Stimulated activated CD4-positive, alpha-beta T cell treated with anti-CD3 and anti-CD28 coated beads, Interleukin-15, amount 100 ng/mL, for 1 hour (primary cell): Measurements from ENCODE around the gene MYH15.

Experiments
- DNase-seq, 2 donors: peaks; one replicate each; pipeline ENCODE4 v3.0.0-alpha.2; 2020; ENCODE audit warnings: low read depth in 1 of 2, low spot score in 1 of 2

MYH15 gene

GRCh38 chr3:108510496-108510895, at the start of gene MYH15:
TSS of gene MYH15 (minus strand) at chr3:108510596. CDS start at chr3:108510530, 66 bp downstream.
- no peak for DNase-seq

DNA sequence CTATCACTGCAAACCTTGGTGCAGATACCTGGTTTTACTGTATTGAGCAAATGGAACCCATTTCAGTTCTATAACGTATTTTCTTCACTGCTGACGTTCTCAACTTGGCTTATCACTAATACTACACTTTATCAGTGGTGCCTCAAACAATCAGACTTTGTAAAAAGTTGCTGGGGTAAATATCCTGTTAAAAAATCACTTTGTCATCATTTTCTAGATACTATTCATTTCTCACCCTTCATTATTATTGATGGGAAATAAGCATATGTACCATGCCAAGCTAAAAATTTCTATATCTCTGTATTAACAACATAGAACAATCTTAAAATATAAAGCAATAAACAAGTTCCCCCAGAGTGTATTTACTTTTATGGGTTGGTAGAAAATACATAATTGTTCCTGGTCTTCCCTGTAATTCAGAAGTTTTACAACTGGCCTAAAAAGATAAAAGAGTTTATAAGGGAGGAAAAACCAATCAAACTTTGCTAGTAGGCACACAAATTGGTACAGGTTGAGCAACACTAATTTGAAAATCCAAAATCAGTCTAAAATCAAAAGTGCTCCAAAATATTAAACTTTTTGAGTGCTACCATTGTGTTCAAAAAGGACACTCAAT, 45.7 kb upstream of the MYH15 start:
- DNase-seq: no peak

DNA sequence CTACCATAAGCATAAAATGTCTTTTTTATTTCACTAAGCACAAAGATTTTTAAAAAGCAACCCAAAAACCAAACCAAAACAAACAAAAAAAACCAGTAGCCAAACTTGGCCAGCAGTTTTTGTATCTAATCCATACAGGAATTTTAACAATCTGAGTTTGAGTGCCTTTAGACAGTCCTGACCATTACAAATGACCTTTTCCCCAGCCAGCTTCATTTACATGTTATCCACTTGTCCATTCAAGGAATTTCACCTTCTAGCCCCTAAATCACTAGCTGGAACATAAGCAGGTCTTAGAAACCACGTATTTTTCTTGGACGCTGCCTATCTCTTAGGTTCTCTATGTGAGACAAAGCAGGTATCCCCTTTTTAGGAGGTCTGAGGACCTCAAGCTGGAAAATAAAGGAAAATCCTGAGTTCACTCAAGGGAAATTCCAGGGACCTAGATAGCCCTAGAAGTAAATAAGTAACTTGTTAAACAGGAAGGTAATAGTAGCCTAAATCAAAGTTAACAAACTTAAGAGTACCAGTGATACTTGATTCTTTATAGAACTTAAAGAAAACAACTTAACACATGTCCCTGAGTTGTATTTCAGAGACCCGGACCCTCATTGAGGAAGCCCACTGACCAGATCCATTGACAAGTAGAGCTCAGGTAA, 44.6 kb upstream of the MYH15 start:
- no peak for DNase-seq

DNA sequence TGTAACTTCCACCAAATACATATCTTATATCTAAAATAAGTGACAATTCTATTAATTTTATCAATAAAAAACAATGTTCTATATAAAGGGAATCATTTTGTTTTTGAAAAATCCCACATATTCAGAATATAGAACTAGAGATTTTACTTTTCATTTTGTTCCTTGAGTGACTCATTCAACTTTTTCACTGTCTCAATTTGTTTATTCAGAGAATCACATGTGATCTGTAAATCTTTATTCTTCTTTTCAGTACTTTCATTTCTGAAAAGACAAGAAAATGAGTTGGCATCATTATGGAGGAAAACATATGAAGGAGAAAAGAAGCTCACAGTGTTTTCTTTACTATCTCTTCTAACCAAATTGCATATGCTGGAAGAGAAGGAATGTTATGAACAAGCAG, 43.8 kb upstream of the MYH15 start:
- DNase-seq: no peak

DNA sequence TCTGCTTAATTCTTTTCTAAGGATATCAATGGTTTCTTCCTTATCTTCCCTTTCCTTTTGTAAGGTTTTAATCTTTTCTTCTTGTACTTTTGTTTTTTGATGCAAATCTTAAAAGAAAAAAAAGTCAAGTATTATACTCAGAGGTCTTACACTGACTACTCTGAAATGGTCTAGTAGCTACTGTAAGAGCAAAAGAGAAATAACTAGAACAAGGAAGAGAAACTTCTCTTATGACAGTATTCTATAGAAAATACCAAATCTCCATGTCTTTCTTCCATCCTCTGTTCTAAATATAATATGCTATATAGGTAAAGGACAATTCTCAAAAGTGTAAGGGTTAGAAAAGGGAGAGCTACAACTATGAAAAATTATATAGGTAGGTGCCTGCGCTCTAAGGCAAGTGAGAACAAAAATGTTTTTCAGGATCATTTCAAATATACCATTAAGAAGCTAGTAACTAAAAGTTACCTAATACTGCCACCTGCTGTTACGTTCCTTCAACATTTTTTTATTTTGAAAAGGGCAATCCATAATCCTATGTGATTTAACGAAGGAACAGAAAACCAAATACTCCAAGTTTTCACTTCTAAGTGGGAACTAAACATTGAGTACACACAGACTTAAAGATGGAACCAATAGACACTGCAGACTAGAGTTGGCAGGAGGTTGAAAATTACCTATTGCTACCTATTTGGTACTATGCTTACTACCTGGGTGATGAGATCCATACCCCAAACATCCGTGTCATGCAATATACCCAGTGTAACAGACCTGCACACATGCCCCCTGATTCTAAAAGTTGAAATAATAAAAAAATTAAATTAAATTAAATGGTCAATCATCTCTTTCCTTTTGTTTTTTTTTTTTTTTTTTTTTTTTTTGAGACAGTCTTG, 42.1 kb upstream of the MYH15 start:
- no peak for DNase-seq

DNA sequence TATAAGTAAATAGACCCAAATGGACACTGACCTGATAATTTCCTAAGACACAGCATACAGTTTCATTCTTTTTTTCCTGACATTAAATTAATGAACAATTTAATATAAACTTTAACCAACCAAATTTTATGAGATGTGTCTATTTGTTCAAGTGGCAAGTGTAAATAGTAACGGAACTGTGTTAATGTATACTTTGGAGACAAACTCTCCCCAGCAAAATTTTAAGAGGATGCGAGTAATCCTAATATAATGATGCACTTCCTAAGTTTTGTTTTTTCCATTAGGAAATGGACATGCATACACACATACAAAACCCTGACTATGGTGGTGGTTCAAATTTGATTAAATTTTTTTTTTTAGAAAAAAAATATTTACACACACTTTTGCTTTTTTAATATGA, 38.5 kb upstream of the MYH15 start:
- DNase-seq: no peak

- DNase-seq: no peak
Measured at GRCh38 chr3:108548304-108548703, 37.9 kb upstream of the MYH15 start.

DNA sequence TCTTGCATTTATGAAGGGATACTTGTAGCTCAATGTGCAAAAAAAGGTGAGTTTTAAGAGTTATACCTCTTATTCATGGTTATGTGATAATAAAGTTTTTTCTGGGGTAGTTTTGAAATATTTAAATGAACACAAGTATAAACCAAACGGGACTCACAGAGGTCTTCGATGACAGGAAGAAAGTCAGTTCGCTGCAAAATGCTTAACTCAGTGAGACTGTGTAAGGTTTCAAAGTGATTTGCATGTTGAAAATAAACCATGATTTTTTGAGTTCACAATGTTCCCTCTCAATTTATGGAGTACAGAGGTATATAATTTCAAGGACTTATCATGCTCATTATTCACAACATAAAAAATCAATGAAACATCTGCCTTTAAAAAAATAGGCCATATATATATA, 36.3 kb upstream of the MYH15 start:
- DNase-seq: no peak

- DNase-seq: no peak
Measured at GRCh38 chr3:108546247-108546646, 35.9 kb upstream of the MYH15 start.

- no peak for DNase-seq
Measured at GRCh38 chr3:108538083-108538482, 27.7 kb upstream of the MYH15 start.

DNA sequence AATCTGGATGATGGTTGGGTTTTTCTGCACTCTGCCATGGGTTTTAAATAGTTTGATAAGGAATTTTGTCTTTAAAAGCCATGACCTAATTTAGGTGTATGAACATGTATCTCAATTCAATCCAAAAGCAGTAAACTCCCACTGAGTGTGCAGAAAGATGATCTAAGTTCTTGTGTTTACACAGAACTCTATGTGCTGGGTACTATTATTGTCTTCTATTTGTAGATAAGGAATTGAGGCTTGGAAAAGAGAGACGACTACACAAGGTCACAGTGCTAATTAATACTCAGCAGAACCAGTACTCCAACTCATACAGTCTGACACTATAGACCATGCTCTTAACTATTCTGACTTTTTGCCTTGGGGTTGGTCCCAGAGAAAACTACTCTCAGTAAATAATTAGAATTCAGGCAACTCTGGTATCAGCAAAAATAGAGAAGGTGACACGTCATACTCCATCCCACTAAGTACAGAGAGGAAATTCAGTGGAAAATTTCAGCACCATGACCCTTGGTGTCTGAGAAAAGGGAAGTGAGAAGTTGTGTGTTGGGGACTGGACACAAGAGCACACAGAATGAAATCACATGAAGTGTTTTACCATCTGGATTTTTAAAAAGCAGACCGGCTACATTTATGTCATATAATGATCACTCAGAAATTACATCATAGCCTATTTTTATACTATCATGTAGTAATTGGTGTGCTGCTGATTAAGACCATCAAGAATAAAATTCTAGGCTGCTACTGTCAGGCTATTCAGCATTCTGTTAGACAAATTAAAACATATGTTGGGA, 18.3 kb upstream of the MYH15 start:
- DNase-seq: no peak

DNA sequence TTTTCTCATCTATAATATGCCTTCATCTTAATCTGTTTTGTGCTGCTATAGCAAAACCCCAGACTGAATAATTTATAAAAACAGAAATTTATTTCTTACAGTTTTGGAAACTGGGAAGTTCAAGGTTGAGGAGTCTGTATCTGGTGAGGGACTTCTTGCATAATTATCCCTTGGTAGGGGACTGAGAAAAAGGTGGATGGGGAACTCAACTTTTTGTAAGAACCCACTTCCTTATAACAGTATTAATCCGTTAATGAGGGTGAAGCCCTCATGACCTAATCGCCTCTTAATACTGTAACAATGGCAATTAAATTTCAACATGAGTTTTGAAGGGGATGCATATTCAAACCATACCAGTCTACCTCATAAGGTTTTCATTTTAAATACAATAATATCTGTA, 17.4 kb upstream of the MYH15 start:
- no peak for DNase-seq

GRCh38 chr3:108527109-108527508, 16.7 kb upstream of the MYH15 start:
- DNase-seq: no peak

GRCh38 chr3:108525971-108526370, 15.6 kb upstream of the MYH15 start:
- no peak for DNase-seq

DNA sequence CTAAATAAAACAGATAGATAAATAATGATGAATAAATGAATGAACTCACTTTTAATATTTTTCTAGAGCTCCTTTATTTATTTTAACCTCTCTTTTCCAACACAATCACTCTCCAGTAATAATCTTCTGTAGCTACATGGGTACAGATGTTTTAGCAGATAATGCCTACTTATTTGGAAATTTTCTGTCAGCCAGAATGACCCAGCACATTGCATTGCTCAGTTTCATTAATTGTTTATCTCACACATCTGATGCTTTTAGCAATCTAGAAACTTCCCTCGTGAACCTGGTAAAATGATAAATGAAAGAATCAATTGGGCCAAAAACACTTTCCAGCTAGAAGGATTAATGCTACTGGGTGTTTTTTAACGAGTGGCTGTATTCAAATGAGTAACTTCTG, 14.9 kb upstream of the MYH15 start:
- no peak for DNase-seq

GRCh38 chr3:108524537-108524936, 14.1 kb upstream of the MYH15 start:
- no peak for DNase-seq

DNA sequence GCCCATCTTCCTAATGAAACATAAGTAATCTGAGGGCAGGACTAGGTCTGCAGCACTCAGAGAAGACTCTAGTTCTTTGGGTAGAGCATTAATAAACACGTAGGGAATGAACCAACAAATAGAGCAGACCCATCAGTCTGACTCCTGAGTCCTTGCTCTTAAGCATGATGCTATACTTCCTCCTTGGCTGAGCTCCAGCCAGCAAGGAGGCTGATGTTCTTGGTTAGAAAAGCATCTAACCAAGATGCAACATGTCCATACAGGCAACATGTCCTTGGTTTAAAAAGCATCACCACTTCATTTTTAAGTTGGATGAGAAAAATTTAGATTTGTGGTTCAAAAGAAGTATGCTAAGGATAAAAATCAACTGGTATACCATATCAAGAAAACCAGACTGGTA, 8.5 kb upstream of the MYH15 start:
- no peak for DNase-seq

DNA sequence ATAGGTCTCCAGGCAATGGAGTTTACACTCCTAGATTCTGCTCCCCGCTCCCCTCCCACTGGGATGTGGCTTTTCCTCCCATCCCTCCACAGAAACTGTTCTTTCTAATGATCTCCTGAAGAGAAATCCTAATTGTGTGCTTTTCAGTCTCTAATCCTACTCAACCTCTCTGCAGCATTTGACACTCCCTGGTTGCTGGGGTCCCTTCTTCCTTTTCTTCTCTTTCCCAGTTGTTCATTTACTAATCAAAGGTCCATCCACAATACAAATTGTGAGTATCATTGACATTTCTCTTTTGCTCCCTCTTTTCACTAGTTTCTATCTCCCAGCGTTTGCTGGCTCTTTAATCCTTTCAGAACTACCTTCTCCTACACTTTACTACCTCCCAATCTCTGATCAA, 6.5 kb upstream of the MYH15 start:
- no peak for DNase-seq

GRCh38 chr3:108513961-108514360, 3.6 kb upstream of the MYH15 start:
- DNase-seq: no peak

- no peak for DNase-seq
Measured at GRCh38 chr3:108512671-108513070, 2.3 kb upstream of the MYH15 start.

DNA sequence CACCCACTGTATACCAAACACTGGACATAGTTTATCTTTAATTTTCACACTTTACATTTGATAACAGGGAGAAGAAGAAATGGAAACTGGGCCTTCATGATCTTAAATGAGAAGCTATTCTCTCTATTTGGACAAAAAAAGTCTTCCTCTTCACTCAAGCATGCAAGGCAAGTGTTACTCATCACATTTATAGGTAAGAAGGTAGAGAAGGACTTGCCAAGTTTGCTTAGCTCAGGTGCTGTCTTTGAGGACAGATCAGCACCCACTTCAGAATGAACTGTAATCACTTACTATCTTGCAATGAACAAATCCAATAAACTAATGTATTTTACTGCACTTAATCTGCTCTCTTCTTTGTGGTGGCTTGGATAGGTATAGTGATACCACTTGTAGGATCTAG, 1.1 kb upstream of the MYH15 start:
- no peak for DNase-seq
